ENCODE measurements around the gene TGM5. TPM values are rescaled to one million over a fixed set of nuclear protein-coding genes. Genes with fewer than 3 reads are reported as not detected.

Gene TGM5
- total and polyA plus RNA-seq, 2 donors from 2014 or later = not detected

- Histone ChIP-seq H3K4me3 (ENCODE audit: low read length in 3 of 3) (no peak overlapping the region), H3K9me3 (ENCODE audit: control insufficient read depth in 2 of 3, insufficient read depth in 1 of 3, low read length in 3 of 3) (no peaks in the 10 kb centered on the region), H3K9ac (ENCODE audit: low read length in 3 of 3) (no peak overlapping the region), H3K4me1 (ENCODE audit: control insufficient read depth in 2 of 3, insufficient read depth in 2 of 3, low read depth in 1 of 3, low read length in 3 of 3) (no peaks in the 10 kb centered on the region), H3K36me3 (ENCODE audit: control insufficient read depth in 2 of 3, insufficient read depth in 3 of 3, low read length in 3 of 3) (no peaks in the 10 kb centered on the region), H3K27me3 (ENCODE audit: control insufficient read depth, insufficient read depth, low read length) (no peaks in the 10 kb centered on the region), H3K27ac (ENCODE audit: low read depth in 2 of 2, low read length in 2 of 2) (no peak overlapping the region)
- TF ChIP-seq, protein P1, sequence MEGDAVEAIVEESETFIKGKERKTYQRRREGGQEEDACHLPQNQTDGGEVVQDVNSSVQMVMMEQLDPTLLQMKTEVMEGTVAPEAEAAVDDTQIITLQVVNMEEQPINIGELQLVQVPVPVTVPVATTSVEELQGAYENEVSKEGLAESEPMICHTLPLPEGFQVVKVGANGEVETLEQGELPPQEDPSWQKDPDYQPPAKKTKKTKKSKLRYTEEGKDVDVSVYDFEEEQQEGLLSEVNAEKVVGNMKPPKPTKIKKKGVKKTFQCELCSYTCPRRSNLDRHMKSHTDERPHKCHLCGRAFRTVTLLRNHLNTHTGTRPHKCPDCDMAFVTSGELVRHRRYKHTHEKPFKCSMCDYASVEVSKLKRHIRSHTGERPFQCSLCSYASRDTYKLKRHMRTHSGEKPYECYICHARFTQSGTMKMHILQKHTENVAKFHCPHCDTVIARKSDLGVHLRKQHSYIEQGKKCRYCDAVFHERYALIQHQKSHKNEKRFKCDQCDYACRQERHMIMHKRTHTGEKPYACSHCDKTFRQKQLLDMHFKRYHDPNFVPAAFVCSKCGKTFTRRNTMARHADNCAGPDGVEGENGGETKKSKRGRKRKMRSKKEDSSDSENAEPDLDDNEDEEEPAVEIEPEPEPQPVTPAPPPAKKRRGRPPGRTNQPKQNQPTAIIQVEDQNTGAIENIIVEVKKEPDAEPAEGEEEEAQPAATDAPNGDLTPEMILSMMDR (IDR thresholded peaks at IDR 0.05; ENCODE audit: borderline replicate concordance, extremely low read depth, insufficient read depth) = no peak
- DNase-seq (no peak), FAIRE-seq (no peak)
- intact Hi-C loops (cut with DNase I) = no loop called here
These were observed 10.0 kb upstream of the TGM5 start for GRCh38 chr15:43276563-43277200.

DNA sequence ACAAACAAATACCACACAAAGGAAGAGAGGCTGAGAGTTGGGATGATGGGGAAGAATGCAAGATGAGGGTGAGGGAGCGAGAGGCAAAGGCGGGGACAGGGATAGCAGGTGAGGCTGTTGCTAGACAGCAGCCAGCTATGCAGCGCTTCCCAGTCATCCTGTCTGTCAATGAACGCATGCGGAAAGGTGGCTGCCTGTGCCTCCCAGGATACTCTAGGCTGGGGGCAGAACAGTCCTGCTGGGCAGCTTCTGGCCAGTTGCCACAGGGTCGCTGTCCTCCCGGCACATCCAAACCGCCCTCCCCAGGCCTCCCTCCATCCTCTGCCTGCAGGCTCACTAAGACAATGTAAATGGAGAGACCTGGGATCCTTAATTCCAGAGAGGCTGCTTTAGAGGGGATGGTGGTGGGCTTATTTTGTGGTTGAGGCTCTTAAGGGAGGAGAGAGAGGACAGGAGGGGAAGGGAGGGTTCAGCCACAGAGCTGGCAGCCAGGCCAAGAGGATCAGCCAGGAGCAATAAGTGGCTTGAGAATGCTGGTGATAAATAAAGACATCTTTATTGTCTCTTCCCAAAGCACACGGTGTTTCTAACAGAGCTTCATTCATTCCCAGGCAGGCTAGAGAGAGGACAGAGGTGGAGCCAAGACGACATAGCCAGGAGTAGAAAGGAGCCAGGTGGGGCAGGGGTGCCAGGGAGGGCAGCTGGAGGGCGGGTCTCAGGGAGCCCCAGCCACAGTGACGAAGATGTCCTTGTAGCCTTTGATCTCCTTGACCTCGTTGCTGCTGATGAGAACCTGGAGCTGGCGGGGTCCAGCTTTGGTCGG is 9.2 kb upstream of the TGM5 start:
- no peaks in the 10 kb centered on the region for H3K36me3 ChIP-seq (ENCODE audit: control insufficient read depth in 2 of 3, insufficient read depth in 3 of 3, low read length in 3 of 3)
- FAIRE-seq = no peak
- H3K27me3 ChIP-seq (ENCODE audit: control insufficient read depth, insufficient read depth, low read length) = no peaks in the 10 kb centered on the region
- DNase-seq = no peak
- H3K4me3 ChIP-seq (ENCODE audit: low read length in 3 of 3) = no peak overlapping the region
- no peaks in the 10 kb centered on the region for H3K9me3 ChIP-seq (ENCODE audit: control insufficient read depth in 2 of 3, insufficient read depth in 1 of 3, low read length in 3 of 3)
- no peak overlapping the region for H3K27ac ChIP-seq (ENCODE audit: low read depth in 2 of 2, low read length in 2 of 2)
- no peaks in the 10 kb centered on the region for H3K4me1 ChIP-seq (ENCODE audit: control insufficient read depth in 2 of 3, insufficient read depth in 2 of 3, low read depth in 1 of 3, low read length in 3 of 3)
- no peak overlapping the region for H3K9ac ChIP-seq (ENCODE audit: low read length in 3 of 3)
- TF ChIP-seq, protein P1 (IDR thresholded peaks at IDR 0.05; ENCODE audit: borderline replicate concordance, extremely low read depth, insufficient read depth) = no peak
- intact Hi-C loops (cut with DNase I) = no loop called here

GRCh38 chr15:43274136-43274535 is 7.4 kb upstream of the TGM5 start:
- DNase-seq (no peak), FAIRE-seq (no peak)
- Histone ChIP-seq H3K4me1 (ENCODE audit: control insufficient read depth in 2 of 3, insufficient read depth in 2 of 3, low read depth in 1 of 3, low read length in 3 of 3) (no peaks in the 10 kb centered on the region), H3K4me3 (ENCODE audit: low read length in 3 of 3) (no peak overlapping the region), H3K27ac (ENCODE audit: low read depth in 2 of 2, low read length in 2 of 2) (no peak overlapping the region), H3K9ac (ENCODE audit: low read length in 3 of 3) (no peak overlapping the region), H3K9me3 (ENCODE audit: control insufficient read depth in 2 of 3, insufficient read depth in 1 of 3, low read length in 3 of 3) (no peaks in the 10 kb centered on the region), H3K27me3 (ENCODE audit: control insufficient read depth, insufficient read depth, low read length) (no peaks in the 10 kb centered on the region), H3K36me3 (ENCODE audit: control insufficient read depth in 2 of 3, insufficient read depth in 3 of 3, low read length in 3 of 3) (no peaks in the 10 kb centered on the region)
- TF ChIP-seq, protein P1 (IDR thresholded peaks at IDR 0.05; ENCODE audit: borderline replicate concordance, extremely low read depth, insufficient read depth) = no peak
- intact Hi-C loops (cut with DNase I) = no loop called here

Data from kidney (tissue), 14 donors.